Measurements from ENCODE around the gene STAT1. TPM values are rescaled to one million over a fixed set of nuclear protein-coding genes. Genes with fewer than 3 reads are reported as not detected.

The STAT1 gene
- polyA plus RNA-seq, 4 donors: 22.6 to 61.9 (median 42.6) TPM

DNA sequence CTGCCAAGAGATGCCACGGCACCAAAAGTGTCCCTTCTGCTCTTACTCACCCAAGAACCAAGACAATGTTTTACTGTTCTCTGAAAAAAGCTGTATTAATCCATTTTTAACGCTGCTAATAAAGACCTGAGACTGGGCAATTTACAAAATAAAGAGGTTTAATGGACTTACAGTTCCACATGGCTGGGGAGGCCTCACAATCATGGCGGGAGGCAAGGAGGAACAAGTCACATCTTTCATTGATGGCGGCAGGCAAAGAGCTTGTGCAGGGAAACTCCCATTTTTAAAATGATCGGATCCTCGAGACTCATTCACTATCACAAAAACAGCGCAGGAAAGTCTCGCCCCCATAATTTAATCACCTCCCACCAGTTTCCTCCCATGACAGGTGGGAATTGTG lies 1.9 kb upstream of the STAT1 start:
- no peaks in the 10 kb centered on the region for H3K9me3 ChIP-seq (ENCODE audit: control insufficient read depth in 2 of 2, insufficient read depth in 1 of 2, low read depth in 1 of 2, low read length in 1 of 2)
- no peaks in the 10 kb centered on the region for H3K27me3 ChIP-seq (ENCODE audit: control insufficient read depth in 3 of 3, insufficient read depth in 3 of 3, low read length in 3 of 3)
- H3K4me3 ChIP-seq (ENCODE audit: low read depth in 1 of 3, low read length in 3 of 3): no peak overlapping the region
- 86 to 89% (median 89%) methylated on average over 8 of the region's 8 CpGs for WGBS, 3 donors
- FAIRE-seq: no peak
- peaks cover 16 to 26% (median 18%) of the 10 kb centered on the region in 3 donors for H3K4me1 ChIP-seq (ENCODE audit: control insufficient read depth in 3 of 3, insufficient read depth in 2 of 3, low read depth in 1 of 3, low read length in 2 of 3)
- no peak for DNase-seq
- H3K36me3 ChIP-seq (ENCODE audit: control insufficient read depth in 3 of 3, insufficient read depth in 2 of 3, low read depth in 1 of 3, low read length in 3 of 3): peaks cover 0 to 16% (median 0%) of the 10 kb centered on the region in 3 donors
- H3K27ac ChIP-seq (ENCODE audit: low read depth in 1 of 3, low read length in 2 of 3): no peak overlapping the region

- Histone ChIP-seq H3K4me1 (ENCODE audit: control insufficient read depth in 3 of 3, insufficient read depth in 2 of 3, low read depth in 1 of 3, low read length in 2 of 3) (peaks cover 17 to 26% (median 18%) of the 10 kb centered on the region in 3 donors), H3K36me3 (ENCODE audit: control insufficient read depth in 3 of 3, insufficient read depth in 2 of 3, low read depth in 1 of 3, low read length in 3 of 3) (peaks cover 0 to 17% (median 0%) of the 10 kb centered on the region in 3 donors), H3K4me3 (ENCODE audit: low read depth in 1 of 3, low read length in 3 of 3) (no peak overlapping the region), H3K9me3 (ENCODE audit: control insufficient read depth in 2 of 2, insufficient read depth in 1 of 2, low read depth in 1 of 2, low read length in 1 of 2) (no peaks in the 10 kb centered on the region), H3K27me3 (ENCODE audit: control insufficient read depth in 3 of 3, insufficient read depth in 3 of 3, low read length in 3 of 3) (no peaks in the 10 kb centered on the region), H3K27ac (ENCODE audit: low read depth in 1 of 3, low read length in 2 of 3) (peak overlapping the region in 1 of 3 donors; percentile 92)
- DNase-seq (no peak), FAIRE-seq (no peak)
- WGBS, 3 donors: 84 to 87% (median 85%) methylated on average over 2 of the region's 2 CpGs
These were observed 1.3 kb upstream of the STAT1 start for GRCh38 chr2:191015239-191015638.

DNA sequence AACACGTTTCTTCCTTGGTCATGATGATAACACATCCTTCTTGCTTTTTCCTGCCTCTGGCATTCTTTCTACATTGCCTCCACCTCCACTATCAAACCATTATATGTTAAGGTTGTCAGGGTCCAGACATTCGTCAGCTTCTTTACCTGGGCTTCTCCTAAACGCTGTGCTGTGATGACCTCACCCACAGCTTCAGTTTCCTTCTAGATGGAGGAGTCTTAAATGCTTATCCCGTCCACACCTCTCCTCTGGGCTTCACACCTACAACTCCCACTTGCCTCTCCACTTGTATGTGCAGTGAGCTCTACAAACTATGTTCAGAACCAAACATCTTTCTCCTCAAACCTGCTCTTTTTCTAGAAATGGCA lies 666 bp upstream of the STAT1 start:
- Histone ChIP-seq H3K9me3 (ENCODE audit: control insufficient read depth in 2 of 2, insufficient read depth in 1 of 2, low read depth in 1 of 2, low read length in 1 of 2) (no peaks in the 10 kb centered on the region), H3K27me3 (ENCODE audit: control insufficient read depth in 3 of 3, insufficient read depth in 3 of 3, low read length in 3 of 3) (no peaks in the 10 kb centered on the region), H3K4me3 (ENCODE audit: low read depth in 1 of 3, low read length in 3 of 3) (peak overlapping the region in 2 of 3 donors; percentile 85 to 88), H3K27ac (ENCODE audit: low read depth in 1 of 3, low read length in 2 of 3) (peak overlapping the region; percentile 83 to 93 (median 92)), H3K4me1 (ENCODE audit: control insufficient read depth in 3 of 3, insufficient read depth in 2 of 3, low read depth in 1 of 3, low read length in 2 of 3) (peaks cover 18 to 26% (median 20%) of the 10 kb centered on the region in 3 donors), H3K36me3 (ENCODE audit: control insufficient read depth in 3 of 3, insufficient read depth in 2 of 3, low read depth in 1 of 3, low read length in 3 of 3) (peaks cover 2 to 17% (median 3%) of the 10 kb centered on the region in 3 donors)
- DNase-seq (no peak), FAIRE-seq (no peak)
- WGBS, 3 donors: 17 to 36% (median 17%) methylated on average over 4 of the region's 4 CpGs

GRCh38 chr2:191013682-191013931 lies 364 bp downstream of the STAT1 start:
- Histone ChIP-seq H3K9me3 (ENCODE audit: control insufficient read depth in 2 of 2, insufficient read depth in 1 of 2, low read depth in 1 of 2, low read length in 1 of 2) (no peaks in the 10 kb centered on the region), H3K4me1 (ENCODE audit: control insufficient read depth in 3 of 3, insufficient read depth in 2 of 3, low read depth in 1 of 3, low read length in 2 of 3) (peaks cover 16 to 20% (median 18%) of the 10 kb centered on the region in 3 donors), H3K27me3 (ENCODE audit: control insufficient read depth in 3 of 3, insufficient read depth in 3 of 3, low read length in 3 of 3) (no peaks in the 10 kb centered on the region), H3K36me3 (ENCODE audit: control insufficient read depth in 3 of 3, insufficient read depth in 2 of 3, low read depth in 1 of 3, low read length in 3 of 3) (peaks cover 3 to 17% (median 3%) of the 10 kb centered on the region in 3 donors), H3K27ac (ENCODE audit: low read depth in 1 of 3, low read length in 2 of 3) (peak overlapping the region; percentile 82 to 93 (median 89)), H3K4me3 (ENCODE audit: low read depth in 1 of 3, low read length in 3 of 3) (peak overlapping the region; percentile 84 to 88 (median 85))
- FAIRE-seq: no peak
- 0 to 2% (median 0%) methylated on average over 14 of the region's 14 CpGs for WGBS, 3 donors
- DNase-seq: no peak

- Histone ChIP-seq H3K4me1 (ENCODE audit: control insufficient read depth in 3 of 3, insufficient read depth in 2 of 3, low read depth in 1 of 3, low read length in 2 of 3) (peaks cover 12 to 22% (median 16%) of the 10 kb centered on the region in 3 donors), H3K27ac (ENCODE audit: low read depth in 1 of 3, low read length in 2 of 3) (peak overlapping the region; percentile 82 to 93 (median 89)), H3K9me3 (ENCODE audit: control insufficient read depth in 2 of 2, insufficient read depth in 1 of 2, low read depth in 1 of 2, low read length in 1 of 2) (no peaks in the 10 kb centered on the region), H3K36me3 (ENCODE audit: control insufficient read depth in 3 of 3, insufficient read depth in 2 of 3, low read depth in 1 of 3, low read length in 3 of 3) (peaks cover 3 to 17% (median 6%) of the 10 kb centered on the region in 3 donors), H3K4me3 (ENCODE audit: low read depth in 1 of 3, low read length in 3 of 3) (peak overlapping the region; percentile 84 to 88 (median 85)), H3K27me3 (ENCODE audit: control insufficient read depth in 3 of 3, insufficient read depth in 3 of 3, low read length in 3 of 3) (no peaks in the 10 kb centered on the region)
- FAIRE-seq (no peak), DNase-seq (peak; percentile 72 to 77)
- WGBS, 3 donors: 7 to 17% (median 12%) methylated on average over 14 of the region's 14 CpGs
These were observed 908 bp downstream of the STAT1 start for GRCh38 chr2:191012845-191013681.

DNA sequence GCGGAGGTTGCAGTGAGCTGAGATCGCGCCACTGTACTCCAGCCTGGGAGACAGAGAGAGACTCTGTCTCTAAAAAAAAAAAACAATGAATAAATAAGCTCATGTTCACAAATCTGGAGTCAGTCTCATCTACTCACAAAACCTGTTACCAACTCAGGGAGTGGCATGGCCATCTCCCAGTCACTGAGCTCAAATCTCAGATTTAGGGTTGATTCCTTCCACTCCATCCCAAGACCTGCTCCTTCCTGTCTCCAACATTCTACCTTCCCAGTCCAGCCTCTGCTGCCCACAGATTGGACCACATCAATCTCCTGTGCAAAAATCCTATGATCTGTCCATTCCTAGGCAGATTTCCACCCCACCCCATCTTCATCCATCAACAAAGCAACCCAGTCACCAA lies 1.6 kb downstream of the STAT1 start:
- Histone ChIP-seq H3K4me3 (ENCODE audit: low read depth in 1 of 3, low read length in 3 of 3) (peak overlapping the region in 2 of 3 donors; percentile 85 to 88), H3K27ac (ENCODE audit: low read depth in 1 of 3, low read length in 2 of 3) (peak overlapping the region in 2 of 3 donors; percentile 39 to 52), H3K27me3 (ENCODE audit: control insufficient read depth in 3 of 3, insufficient read depth in 3 of 3, low read length in 3 of 3) (no peaks in the 10 kb centered on the region), H3K4me1 (ENCODE audit: control insufficient read depth in 3 of 3, insufficient read depth in 2 of 3, low read depth in 1 of 3, low read length in 2 of 3) (peaks cover 12 to 22% (median 16%) of the 10 kb centered on the region in 3 donors), H3K9me3 (ENCODE audit: control insufficient read depth in 2 of 2, insufficient read depth in 1 of 2, low read depth in 1 of 2, low read length in 1 of 2) (no peaks in the 10 kb centered on the region), H3K36me3 (ENCODE audit: control insufficient read depth in 3 of 3, insufficient read depth in 2 of 3, low read depth in 1 of 3, low read length in 3 of 3) (peaks cover 3 to 17% (median 6%) of the 10 kb centered on the region in 3 donors)
- no peak for FAIRE-seq
- 86 to 92% (median 91%) methylated on average over 3 of the region's 3 CpGs for WGBS, 3 donors
- DNase-seq: no peak

- Histone ChIP-seq H3K4me3 (ENCODE audit: low read depth in 1 of 3, low read length in 3 of 3) (no peak overlapping the region), H3K27me3 (ENCODE audit: control insufficient read depth in 3 of 3, insufficient read depth in 3 of 3, low read length in 3 of 3) (no peaks in the 10 kb centered on the region), H3K4me1 (ENCODE audit: control insufficient read depth in 3 of 3, insufficient read depth in 2 of 3, low read depth in 1 of 3, low read length in 2 of 3) (peaks cover 12 to 24% (median 16%) of the 10 kb centered on the region in 3 donors)
These were observed 2.8 kb downstream of the STAT1 start for GRCh38 chr2:191010887-191011885.

More at GRCh38 chr2:191010887-191011885, 2.8 kb downstream of the STAT1 start:
- FAIRE-seq (no peak), DNase-seq (no peak)
- Histone ChIP-seq H3K36me3 (ENCODE audit: control insufficient read depth in 3 of 3, insufficient read depth in 2 of 3, low read depth in 1 of 3, low read length in 3 of 3) (peaks cover 10 to 26% (median 16%) of the 10 kb centered on the region in 3 donors), H3K27ac (ENCODE audit: low read depth in 1 of 3, low read length in 2 of 3) (peak overlapping the region in 1 of 3 donors; percentile 24), H3K9me3 (ENCODE audit: control insufficient read depth in 2 of 2, insufficient read depth in 1 of 2, low read depth in 1 of 2, low read length in 1 of 2) (no peaks in the 10 kb centered on the region)
- 69 to 76% (median 71%) methylated on average over 14 of the region's 14 CpGs for WGBS, 3 donors
